ENCODE results near the gene TDRD12.
"Not testable (repeated sequence)": the region's sequence is repeated elsewhere in the genome, so short reads cannot be mapped to it uniquely, and the experiment has no call there.

The TDRD12 gene

GRCh38 chr19:32829345-32829896, 109.9 kb downstream of the TDRD12 start:
- DNase-seq (ENCODE audit: low read depth in 3 of 3) = no peak

DNA sequence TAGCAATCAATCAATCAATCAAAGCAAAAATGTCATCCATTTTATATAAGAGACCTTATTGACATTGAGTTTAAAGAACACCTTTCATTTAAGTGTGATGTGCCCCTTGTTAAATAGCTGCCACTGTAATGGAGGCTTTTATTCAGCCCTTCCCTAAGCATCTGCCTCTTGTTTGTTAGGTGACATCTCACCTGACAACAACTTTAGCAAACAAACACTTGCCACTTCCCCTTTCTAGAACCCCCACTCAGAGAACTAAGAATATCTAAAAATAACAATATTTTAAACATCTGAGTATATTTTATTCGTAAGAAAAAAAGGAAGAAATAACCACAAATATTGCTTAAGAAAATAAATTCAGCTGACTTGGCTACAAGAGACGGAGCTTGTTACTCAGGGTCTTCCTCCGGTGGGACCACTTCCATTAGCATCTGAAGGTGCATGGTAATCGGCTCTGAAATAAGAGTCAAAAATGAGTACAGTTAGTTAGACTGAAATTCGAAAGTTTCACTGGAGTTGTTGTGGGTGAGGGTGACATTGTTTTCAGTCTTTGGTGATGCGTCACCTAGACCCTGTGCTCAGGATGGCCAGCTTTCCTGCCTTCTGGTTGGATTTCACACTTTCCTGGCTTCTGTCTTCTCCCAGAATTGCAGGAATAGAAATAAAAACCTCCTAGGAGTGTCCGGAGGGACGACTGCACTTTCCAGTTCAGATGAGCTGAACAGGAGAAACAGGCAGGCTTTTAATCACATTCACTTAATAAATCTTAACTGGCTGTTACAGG, 110.9 kb downstream of the TDRD12 start:
- DNase-seq (ENCODE audit: low read depth in 3 of 3) = no peak

- no peak for DNase-seq (ENCODE audit: low read depth in 3 of 3)
Measured at GRCh38 chr19:32831611-32832010, 112.0 kb downstream of the TDRD12 start.

- not testable (repeated sequence) for DNase-seq (ENCODE audit: low read depth in 3 of 3)
Measured at GRCh38 chr19:32832094-32832493, 112.5 kb downstream of the TDRD12 start.

- not testable (repeated sequence) for DNase-seq (ENCODE audit: low read depth in 3 of 3)
Measured at GRCh38 chr19:32832825-32833224, 113.3 kb downstream of the TDRD12 start.

DNA sequence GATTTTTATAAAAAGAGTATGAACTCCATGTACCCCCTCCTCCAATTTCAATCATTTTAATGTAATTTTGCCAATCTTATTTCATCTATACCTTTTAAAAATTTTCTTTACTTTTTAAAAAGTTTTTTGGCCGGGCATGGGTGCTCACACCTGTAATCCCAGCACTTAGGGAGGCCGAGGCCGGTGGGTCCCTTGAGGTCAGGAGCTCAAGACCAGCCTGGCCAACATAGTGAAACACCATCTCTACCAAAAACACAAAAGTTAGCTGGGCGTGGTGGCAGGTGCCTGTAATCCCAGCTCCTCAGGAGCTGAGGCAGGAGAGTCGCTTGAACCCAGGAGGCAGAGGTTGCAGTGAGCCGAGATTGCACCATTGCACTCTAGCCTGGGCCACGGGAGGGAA, 113.8 kb downstream of the TDRD12 start:
- not testable (repeated sequence) for DNase-seq (ENCODE audit: low read depth in 3 of 3)

- no peak for DNase-seq (ENCODE audit: low read depth in 3 of 3)
Measured at GRCh38 chr19:32837531-32837930, 118.0 kb downstream of the TDRD12 start.

- DNase-seq (ENCODE audit: low read depth in 3 of 3) = no peak
Measured at GRCh38 chr19:32842061-32842460, 122.5 kb downstream of the TDRD12 start.

- DNase-seq (ENCODE audit: low read depth in 3 of 3) = no peak
Measured at GRCh38 chr19:32843716-32844245, 124.2 kb downstream of the TDRD12 start.

DNA sequence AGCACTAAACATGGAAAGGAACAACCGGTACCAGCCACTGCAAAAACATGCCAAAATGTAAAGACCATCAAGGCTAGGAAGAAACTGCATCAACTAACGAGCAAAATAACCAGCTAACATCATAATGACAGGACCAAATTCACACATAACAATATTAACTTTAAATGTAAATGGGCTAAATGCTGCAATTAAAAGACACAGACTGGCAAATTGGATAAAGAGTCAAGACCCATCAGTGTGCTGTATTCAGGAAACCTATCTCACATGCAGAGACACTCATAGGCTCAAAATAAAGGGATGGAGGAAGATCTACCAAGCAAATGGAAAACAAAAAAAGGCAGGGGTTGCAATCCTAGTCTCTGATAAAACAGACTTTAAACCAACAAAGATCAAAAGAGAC, 128.5 kb downstream of the TDRD12 start:
- DNase-seq (ENCODE audit: low read depth in 3 of 3) = not testable (repeated sequence)

- no peak for DNase-seq (ENCODE audit: low read depth in 3 of 3)
Measured at GRCh38 chr19:32852216-32852615, 132.6 kb downstream of the TDRD12 start.

DNA sequence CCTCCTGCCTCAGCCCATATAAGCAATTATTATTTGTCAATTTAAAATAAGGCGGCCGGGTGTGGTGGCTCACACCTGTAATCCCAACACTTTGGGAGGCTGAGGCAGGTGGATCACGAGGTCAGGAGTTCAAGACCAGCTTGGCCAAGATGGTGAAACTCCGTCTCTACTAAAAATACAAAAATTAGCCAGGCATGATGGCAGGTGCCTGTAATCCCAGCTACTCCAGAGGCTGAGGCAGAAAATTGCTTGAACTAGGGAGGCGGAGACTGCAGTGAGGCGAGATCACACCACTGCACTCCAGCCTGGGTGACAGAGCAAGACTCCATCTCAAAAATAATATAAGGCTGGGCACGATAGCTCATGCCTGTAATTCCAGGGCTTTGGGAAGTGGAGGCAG, 137.3 kb downstream of the TDRD12 start:
- DNase-seq (ENCODE audit: low read depth in 3 of 3) = not testable (repeated sequence)

DNA sequence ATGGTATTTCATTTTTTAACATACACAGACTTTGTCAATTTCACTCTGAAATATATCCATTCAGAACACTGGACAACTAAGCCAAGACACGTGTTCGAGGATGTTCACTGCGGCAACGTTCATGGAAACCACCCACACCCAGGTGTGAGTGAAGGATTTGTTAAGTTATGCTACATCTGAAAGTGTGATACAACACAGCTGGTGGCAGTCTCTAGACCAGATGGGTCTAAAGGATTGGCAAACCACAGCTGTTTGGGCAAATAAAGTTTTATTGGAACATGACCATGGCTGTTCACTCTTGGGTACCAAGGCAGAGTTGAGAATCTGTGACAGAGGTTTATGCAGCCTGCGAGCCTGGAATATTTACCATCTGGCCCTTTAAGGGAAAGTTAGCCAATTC, 138.0 kb downstream of the TDRD12 start:
- DNase-seq (ENCODE audit: low read depth in 3 of 3) = no peak

- DNase-seq (ENCODE audit: low read depth in 3 of 3) = no peak
Measured at GRCh38 chr19:32858155-32858554, 138.6 kb downstream of the TDRD12 start.

DNA sequence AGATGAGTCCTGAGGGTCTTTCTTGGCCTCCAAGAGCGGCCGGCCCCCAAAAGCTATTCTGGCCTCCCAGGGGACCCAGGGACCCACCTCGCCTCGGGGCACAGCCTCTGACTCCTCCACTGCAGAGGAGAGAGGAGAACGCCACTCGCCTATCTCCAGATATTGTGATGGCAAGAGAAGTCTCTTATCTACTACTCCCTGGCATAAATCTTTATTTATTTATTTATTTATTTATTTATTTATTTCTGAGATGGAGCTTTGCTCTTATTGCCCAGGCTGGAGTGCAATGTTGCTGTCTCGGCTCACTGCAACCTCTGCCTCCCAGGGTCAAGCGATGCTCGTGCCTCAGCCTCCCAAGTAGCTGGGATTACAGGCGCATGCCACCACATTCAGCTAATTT, 139.0 kb downstream of the TDRD12 start:
- no peak for DNase-seq (ENCODE audit: low read depth in 3 of 3)

- DNase-seq (ENCODE audit: low read depth in 3 of 3) = no peak
Measured at GRCh38 chr19:32859591-32859990, 140.0 kb downstream of the TDRD12 start.

DNA sequence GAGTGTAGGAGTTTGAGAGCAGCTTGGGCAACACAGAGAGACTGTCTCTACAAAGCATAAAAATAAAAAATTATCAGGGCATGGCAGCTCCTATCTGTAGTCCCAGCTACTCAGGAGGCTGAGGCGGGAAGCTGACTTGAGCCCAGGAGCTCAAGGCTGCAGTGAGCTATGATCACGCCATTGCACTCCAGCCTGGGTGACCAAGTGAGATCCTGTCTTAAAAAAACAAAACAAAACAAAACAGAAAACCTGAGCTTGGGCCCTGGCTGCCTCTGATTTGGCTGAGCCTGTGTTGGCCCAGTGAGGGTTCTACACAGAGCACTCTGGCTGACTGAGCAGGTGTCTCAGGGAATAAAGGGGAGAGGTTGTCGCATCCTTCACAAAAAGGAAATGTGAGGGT, 142.0 kb downstream of the TDRD12 start:
- no peak for DNase-seq (ENCODE audit: low read depth in 3 of 3)

GRCh38 chr19:32862173-32862572, 142.6 kb downstream of the TDRD12 start:
- DNase-seq (ENCODE audit: low read depth in 3 of 3) = no peak

GRCh38 chr19:32862741-32863140, 143.2 kb downstream of the TDRD12 start:
- DNase-seq (ENCODE audit: low read depth in 3 of 3) = no peak

DNA sequence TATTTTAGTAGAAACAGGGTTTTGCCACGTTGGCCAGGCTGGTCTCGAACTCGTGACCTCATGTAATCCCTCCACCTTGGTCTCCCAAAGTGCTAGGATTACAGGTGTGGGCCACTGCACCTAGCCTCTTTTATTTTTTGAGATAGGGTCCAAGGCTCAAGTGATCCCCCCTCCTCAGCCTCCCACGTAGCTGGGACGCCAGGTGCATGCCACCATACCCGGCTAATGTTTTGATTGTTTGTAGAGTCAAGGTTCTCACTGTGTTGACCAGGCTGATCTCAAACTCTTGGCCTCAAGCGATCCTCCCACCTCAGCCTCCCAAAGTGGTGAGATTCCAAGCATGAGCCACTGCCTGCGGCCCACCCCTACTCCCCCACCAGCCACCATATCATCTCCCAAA, 143.7 kb downstream of the TDRD12 start:
- DNase-seq (ENCODE audit: low read depth in 3 of 3) = no peak

DNA sequence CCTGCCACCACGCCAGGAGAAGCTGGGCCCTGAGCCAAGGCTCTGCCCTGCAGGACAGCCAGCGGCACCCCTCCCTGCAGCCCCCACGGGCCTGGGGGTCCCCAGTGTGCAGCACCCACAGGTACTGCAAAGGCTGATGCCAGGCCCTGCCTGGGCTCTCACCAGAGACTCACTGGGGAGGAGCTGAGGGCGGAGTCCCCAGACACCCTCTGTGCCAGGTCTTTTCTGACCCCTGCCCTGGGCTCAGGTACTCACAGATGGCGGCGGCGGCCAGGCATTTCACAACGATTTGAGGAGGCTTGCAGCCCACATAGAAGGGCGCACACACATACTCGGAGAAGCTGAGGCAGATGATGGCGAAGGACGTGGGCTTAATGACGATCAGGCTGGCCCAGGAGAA, 144.3 kb downstream of the TDRD12 start:
- DNase-seq (ENCODE audit: low read depth in 3 of 3) = no peak

GRCh38 chr19:32864318-32865007, 144.9 kb downstream of the TDRD12 start:
- no peak for DNase-seq (ENCODE audit: low read depth in 3 of 3)

DNA sequence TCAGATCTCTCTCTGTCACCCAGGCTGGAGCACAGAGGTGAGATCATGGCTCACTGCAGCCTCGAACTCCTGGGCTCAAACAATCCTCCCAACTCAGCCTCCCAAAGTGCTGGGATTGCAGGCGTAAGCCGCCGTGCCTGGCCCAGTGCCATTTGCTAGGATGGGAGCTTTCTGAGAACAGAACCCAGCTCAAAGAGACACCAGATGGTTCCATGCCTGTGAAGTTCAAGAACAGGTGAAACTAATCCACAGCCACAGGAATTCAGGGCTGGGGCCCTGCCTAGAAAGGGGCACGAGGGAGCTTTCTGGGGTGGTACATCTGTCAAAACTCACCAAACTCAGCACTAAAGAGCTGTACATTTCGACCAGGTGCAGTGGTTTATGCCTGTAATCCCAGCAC, 145.8 kb downstream of the TDRD12 start:
- no peak for DNase-seq (ENCODE audit: low read depth in 3 of 3)
